ENCODE measurements around the gene TRABD2A. TPM values are rescaled to one million over a fixed set of nuclear protein-coding genes. Genes with fewer than 3 reads are reported as not detected.

The TRABD2A gene
- total and polyA plus RNA-seq, 2 of the 13 experiments (the other 11 are each of a cell fraction or from before 2014, with no cell fraction given): 0.15 TPM; not detected in 1

- TF ChIP-seq, protein P1, sequence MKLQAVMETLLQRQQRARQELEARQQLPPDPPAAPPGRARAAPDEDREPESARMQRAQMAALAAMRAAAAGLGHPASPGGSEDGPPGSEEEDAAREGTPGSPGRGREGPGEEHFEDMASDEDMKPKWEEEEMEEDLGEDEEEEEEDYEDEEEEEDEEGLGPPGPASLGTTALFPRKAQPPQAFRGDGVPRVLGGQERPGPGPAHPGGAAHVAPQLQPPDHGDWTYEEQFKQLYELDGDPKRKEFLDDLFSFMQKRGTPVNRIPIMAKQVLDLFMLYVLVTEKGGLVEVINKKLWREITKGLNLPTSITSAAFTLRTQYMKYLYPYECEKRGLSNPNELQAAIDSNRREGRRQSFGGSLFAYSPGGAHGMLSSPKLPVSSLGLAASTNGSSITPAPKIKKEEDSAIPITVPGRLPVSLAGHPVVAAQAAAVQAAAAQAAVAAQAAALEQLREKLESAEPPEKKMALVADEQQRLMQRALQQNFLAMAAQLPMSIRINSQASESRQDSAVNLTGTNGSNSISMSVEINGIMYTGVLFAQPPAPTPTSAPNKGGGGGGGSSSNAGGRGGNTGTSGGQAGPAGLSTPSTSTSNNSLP (IDR thresholded peaks at IDR 0.05; ENCODE audit: low read depth, low read length): no peak
- TF ChIP-seq CREB3 (CRISPR knock-in tag; IDR thresholded peaks at IDR 0.05) (no peak), KDM2A (CRISPR knock-in tag; IDR thresholded peaks at IDR 0.05; ENCODE audit: borderline replicate concordance, low read depth) (peak; percentile 79; the same call in 1 of the 2 replicates), KMT2A (CRISPR knock-in tag; IDR thresholded peaks at IDR 0.05) (no peak), ZNF121 (CRISPR knock-in tag; IDR thresholded peaks at IDR 0.05) (peak; percentile 82), ZBTB7B (CRISPR knock-in tag; IDR thresholded peaks at IDR 0.05) (no peak), ZNF580 (CRISPR knock-in tag; IDR thresholded peaks at IDR 0.05; ENCODE audit: borderline replicate concordance, low read depth) (peak; percentile 71; the same call in 1 of the 2 replicates), ZNF44 (CRISPR knock-in tag; IDR thresholded peaks at IDR 0.05) (0 out of 2 replicates have a peak, but pooled peaks have one; percentile 41), NR1H2 (CRISPR knock-in tag; IDR thresholded peaks at IDR 0.05; ENCODE audit: borderline replicate concordance, low read depth) (no peak), DNMT3B (CRISPR knock-in tag; conservative IDR thresholded peaks at IDR 0.05) (0 out of 2 replicates have a peak, but pooled peaks have one; percentile 12), SMAD3 (CRISPR knock-in tag; IDR thresholded peaks at IDR 0.05) (peak; percentile 79; the same call in 1 of the 2 replicates), NONO (IDR thresholded peaks at IDR 0.05) (no peak), NONO (CRISPR knock-in tag; conservative IDR thresholded peaks at IDR 0.05) (0 out of 2 replicates have a peak, but pooled peaks have one; percentile 28), ZNF570 (CRISPR knock-in tag; IDR thresholded peaks at IDR 0.05; ENCODE audit: borderline replicate concordance) (no peak), ETS1 (CRISPR knock-in tag; IDR thresholded peaks at IDR 0.05) (no peak), ZSCAN25 (CRISPR knock-in tag; IDR thresholded peaks at IDR 0.05) (no peak)
- TF ChIP-seq, protein P2, sequence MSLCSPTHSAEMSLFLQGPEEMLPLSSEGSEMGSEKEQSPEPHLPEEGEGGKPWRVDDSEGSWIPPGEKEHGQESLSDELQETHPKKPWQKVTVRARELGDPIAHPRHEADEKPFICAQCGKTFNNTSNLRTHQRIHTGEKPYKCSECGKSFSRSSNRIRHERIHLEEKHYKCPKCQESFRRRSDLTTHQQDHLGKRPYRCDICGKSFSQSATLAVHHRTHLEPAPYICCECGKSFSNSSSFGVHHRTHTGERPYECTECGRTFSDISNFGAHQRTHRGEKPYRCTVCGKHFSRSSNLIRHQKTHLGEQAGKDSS (CRISPR knock-in tag; IDR thresholded peaks at IDR 0.05; ENCODE audit: borderline replicate concordance, low read depth): no peak
- TF ChIP-seq, protein P3, sequence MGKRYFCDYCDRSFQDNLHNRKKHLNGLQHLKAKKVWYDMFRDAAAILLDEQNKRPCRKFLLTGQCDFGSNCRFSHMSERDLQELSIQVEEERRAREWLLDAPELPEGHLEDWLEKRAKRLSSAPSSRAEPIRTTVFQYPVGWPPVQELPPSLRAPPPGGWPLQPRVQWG (CRISPR knock-in tag; IDR thresholded peaks at IDR 0.05; ENCODE audit: borderline replicate concordance, low read depth): no peak
- TF ChIP-seq, protein P4, sequence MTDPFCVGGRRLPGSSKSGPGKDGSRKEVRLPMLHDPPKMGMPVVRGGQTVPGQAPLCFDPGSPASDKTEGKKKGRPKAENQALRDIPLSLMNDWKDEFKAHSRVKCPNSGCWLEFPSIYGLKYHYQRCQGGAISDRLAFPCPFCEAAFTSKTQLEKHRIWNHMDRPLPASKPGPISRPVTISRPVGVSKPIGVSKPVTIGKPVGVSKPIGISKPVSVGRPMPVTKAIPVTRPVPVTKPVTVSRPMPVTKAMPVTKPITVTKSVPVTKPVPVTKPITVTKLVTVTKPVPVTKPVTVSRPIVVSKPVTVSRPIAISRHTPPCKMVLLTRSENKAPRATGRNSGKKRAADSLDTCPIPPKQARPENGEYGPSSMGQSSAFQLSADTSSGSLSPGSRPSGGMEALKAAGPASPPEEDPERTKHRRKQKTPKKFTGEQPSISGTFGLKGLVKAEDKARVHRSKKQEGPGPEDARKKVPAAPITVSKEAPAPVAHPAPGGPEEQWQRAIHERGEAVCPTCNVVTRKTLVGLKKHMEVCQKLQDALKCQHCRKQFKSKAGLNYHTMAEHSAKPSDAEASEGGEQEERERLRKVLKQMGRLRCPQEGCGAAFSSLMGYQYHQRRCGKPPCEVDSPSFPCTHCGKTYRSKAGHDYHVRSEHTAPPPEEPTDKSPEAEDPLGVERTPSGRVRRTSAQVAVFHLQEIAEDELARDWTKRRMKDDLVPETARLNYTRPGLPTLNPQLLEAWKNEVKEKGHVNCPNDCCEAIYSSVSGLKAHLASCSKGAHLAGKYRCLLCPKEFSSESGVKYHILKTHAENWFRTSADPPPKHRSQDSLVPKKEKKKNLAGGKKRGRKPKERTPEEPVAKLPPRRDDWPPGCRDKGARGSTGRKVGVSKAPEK (CRISPR knock-in tag; IDR thresholded peaks at IDR 0.05; ENCODE audit: borderline replicate concordance): peak; percentile 81; the same call in 1 of the 2 replicates
These were observed 913 bp upstream of the TRABD2A start (continued) for GRCh38 chr2:84881581-84882413.
